IMR-90 (cell line): ENCODE results near the gene RALGPS2. TPM values are rescaled to one million over a fixed set of nuclear protein-coding genes. Genes with fewer than 3 reads are reported as not detected.

ENCODE experiments used
- ATAC-seq: fragments of 200-7000 bp; cut with Tn5 transposase; 2 replicates; pipeline ENCODE4 v1.9.1; 2020; ENCODE audit warnings: low read depth, mild to moderate bottlenecking, moderate library complexity
- BruUV-seq: library from RNA; stranded (reverse); fragments of 400-500 nt; replicated peaks from 2 replicates; lab custom pipeline; 2021; lab: Mats Ljungman, UMichigan
- CTCF ChIA-PET: fragments of 300-600 bp; formaldehyde crosslinking; extraction: SDS; loops from one replicate; lab custom pipeline; 2021; ENCODE audit warnings: antibody characterized with exemption; lab: Yijun Ruan, JAX
- POLR2A ChIA-PET: fragments of 300-600 bp; sonication (Branson Sonifier 250); formaldehyde crosslinking; loops from one replicate; lab custom pipeline; 2022; ENCODE audit warnings: antibody characterized with exemption; ENCODE audit not compliant: unreplicated experiment; lab: Charles Lee
- DNase-seq: peaks from one replicate; pipeline ENCODE4 v3.0.0; 2013
- H2AFZ ChIP-seq: replicated peaks from 2 replicates; pipeline ENCODE3; 2013; ENCODE audit warnings: low read length, mild to moderate bottlenecking; ENCODE audit not compliant: poor library complexity
- H2AK5ac ChIP-seq: 2 replicates; pipeline ENCODE4 v1.6.1; 2013; ENCODE audit warnings: low read depth, low read length, inconsistent platforms
- H2AK9ac ChIP-seq: replicated peaks from 2 replicates; pipeline ENCODE3; 2013; ENCODE audit warnings: mild to moderate bottlenecking, low read depth, low read length, moderate library complexity; ENCODE audit not compliant: poor library complexity
- H2BK120ac ChIP-seq: 2 replicates; pipeline ENCODE4 v1.6.1; 2013; ENCODE audit warnings: low read depth, low read length, inconsistent platforms
- H2BK15ac ChIP-seq: 3 replicates; pipeline ENCODE4 v1.6.1; 2013; ENCODE audit warnings: low read depth, low read length, inconsistent platforms
- H2BK20ac ChIP-seq: 2 replicates; pipeline ENCODE4 v1.6.1; 2013; ENCODE audit warnings: low read depth, mild to moderate bottlenecking, inconsistent platforms, low read length, moderate library complexity
- H2BK5ac ChIP-seq: 2 replicates; pipeline ENCODE4 v1.6.1; 2013; ENCODE audit warnings: mild to moderate bottlenecking, low read depth, low read length, inconsistent platforms; ENCODE audit not compliant: poor library complexity, severe bottlenecking
- H3K14ac ChIP-seq: replicated peaks from 2 replicates; pipeline ENCODE4 v1.6.1; 2013; ENCODE audit warnings: low read depth, low read length, inconsistent platforms
- H3K18ac ChIP-seq: 2 replicates; pipeline ENCODE4 v1.6.1; 2013; ENCODE audit warnings: low read depth, low read length, control low read depth
- H3K23ac ChIP-seq: 2 replicates; pipeline ENCODE4 v1.6.1; 2013; ENCODE audit warnings: low read depth, low read length, inconsistent platforms
- H3K27ac ChIP-seq: 2 replicates; pipeline ENCODE4 v1.5.1; 2013; ENCODE audit warnings: mild to moderate bottlenecking, control low read depth, low read length; ENCODE audit not compliant: insufficient read depth
- H3K27me3 ChIP-seq: 2 replicates; pipeline ENCODE4 v1.6.1; 2013; ENCODE audit warnings: low read length; ENCODE audit not compliant: control insufficient read depth, insufficient read depth
- H3K36me3 ChIP-seq: 2 replicates; pipeline ENCODE4 v1.6.1; 2013; ENCODE audit warnings: low read length, mixed read lengths; ENCODE audit not compliant: control insufficient read depth, insufficient read depth
- H3K4ac ChIP-seq: 2 replicates; pipeline ENCODE4 v1.6.1; 2013; ENCODE audit warnings: low read depth, low read length, inconsistent platforms
- H3K4me1 ChIP-seq: 2 replicates; pipeline ENCODE4 v1.6.1; 2013; ENCODE audit warnings: low read length, mixed read lengths; ENCODE audit not compliant: control insufficient read depth, insufficient read depth
- H3K4me2 ChIP-seq: 2 replicates; pipeline ENCODE4 v1.6.1; 2013; ENCODE audit warnings: low read depth, mild to moderate bottlenecking, control low read depth, low read length, moderate library complexity
- H3K4me3 ChIP-seq: 2 replicates; pipeline ENCODE4 v1.5.1; 2013; ENCODE audit warnings: low read depth, mild to moderate bottlenecking, control low read depth, low read length, moderate library complexity; ENCODE audit not compliant: insufficient read depth
- H3K56ac ChIP-seq: 2 replicates; pipeline ENCODE4 v1.6.1; 2013; ENCODE audit warnings: low read length, inconsistent platforms; ENCODE audit not compliant: insufficient read depth; ENCODE audit errors: extremely low read depth
- H3K79me1 ChIP-seq, 2 experiments: 2 replicates each; pipeline ENCODE4 v1.6.1; 2013; ENCODE audit warnings: low read length in 2 of 2, inconsistent platforms in 1 of 2, low read depth in 1 of 2
- H3K9ac ChIP-seq: 2 replicates; pipeline ENCODE4 v1.6.1; 2013; ENCODE audit warnings: low read depth, low read length, control low read depth
- H3K9me1 ChIP-seq: 2 replicates; pipeline ENCODE4 v1.6.1; 2013; ENCODE audit warnings: low read length, inconsistent platforms; ENCODE audit not compliant: insufficient read depth
- H3K9me3 ChIP-seq: 2 replicates; pipeline ENCODE4 v1.6.1; 2013; ENCODE audit warnings: low read length; ENCODE audit not compliant: control insufficient read depth, insufficient read depth
- H4K20me1 ChIP-seq: 2 replicates; pipeline ENCODE4 v1.6.1; 2013; ENCODE audit warnings: low read length, inconsistent platforms; ENCODE audit not compliant: insufficient read depth
- H4K5ac ChIP-seq: 2 replicates; pipeline ENCODE4 v1.6.1; 2013; ENCODE audit warnings: mild to moderate bottlenecking, low read depth, low read length, control low read depth
- H4K8ac ChIP-seq, 2 experiments: 2 replicates each; pipeline ENCODE4 v1.6.1; 2013; ENCODE audit warnings: low read depth in 2 of 2, low read length in 2 of 2, control low read depth in 1 of 2, inconsistent platforms in 1 of 2
- H4K91ac ChIP-seq: 2 replicates; pipeline ENCODE4 v1.6.1; 2013; ENCODE audit warnings: low read depth, low read length, inconsistent platforms; ENCODE audit not compliant: insufficient read depth
- BHLHE40 ChIP-seq: fragments of 150-350 bp; IDR thresholded peaks from 2 replicates; pipeline ENCODE4 v1.6.1; 2016; ENCODE audit warnings: mild to moderate bottlenecking, low read depth, low read length
- CEBPB ChIP-seq: IDR thresholded peaks from 2 replicates; pipeline ENCODE4 v1.6.1; 2012; ENCODE audit warnings: low read depth, low read length, improper control_type of control experiment
- CHD1 ChIP-seq: IDR thresholded peaks from 2 replicates; pipeline ENCODE4 v1.6.1; 2012; ENCODE audit warnings: low read depth, low read length, improper control_type of control experiment
- CTCF ChIP-seq: conservative IDR thresholded peaks from 2 replicates; pipeline ENCODE4 v1.5.1; 2012; ENCODE audit warnings: mild to moderate bottlenecking, low read depth, low read length, improper control_type of control experiment
- ELK1 ChIP-seq: fragments of 150-350 bp; IDR thresholded peaks from 2 replicates; pipeline ENCODE4 v1.6.1; 2016; ENCODE audit warnings: low read depth, mild to moderate bottlenecking, low read length, moderate library complexity, borderline replicate concordance
- MAFK ChIP-seq: IDR thresholded peaks from 2 replicates; pipeline ENCODE4 v1.6.1; 2012; ENCODE audit warnings: low read depth, low read length, improper control_type of control experiment
- MAZ ChIP-seq: IDR thresholded peaks from 2 replicates; pipeline ENCODE4 v1.6.1; 2012; ENCODE audit warnings: low read depth, mild to moderate bottlenecking, low read length, improper control_type of control experiment, moderate library complexity, borderline replicate concordance
- NFE2L2 ChIP-seq: fragments of 150-350 bp; IDR thresholded peaks from 2 replicates; pipeline ENCODE4 v1.6.1; 2016; ENCODE audit warnings: low read depth, mild to moderate bottlenecking, low read length
- RCOR1 ChIP-seq: IDR thresholded peaks from 2 replicates; pipeline ENCODE4 v1.6.1; 2012; ENCODE audit warnings: mild to moderate bottlenecking, low read length, improper control_type of control experiment; ENCODE audit not compliant: insufficient replicate concordance
- SMC3 ChIP-seq: fragments of 150-350 bp; IDR thresholded peaks from 2 replicates; pipeline ENCODE4 v1.6.1; 2016; ENCODE audit warnings: low read depth, mild to moderate bottlenecking, antibody characterized with exemption, low read length, moderate library complexity
- WGBS, 2 experiments: methylation state at CpG; one replicate each; pipeline versions ENCODE4 v1.1.5 to v1.1.7; 2013; ENCODE audit warnings: missing lambda C conversion rate in 2 of 2; ENCODE audit not compliant: insufficient read length in 1 of 2; ENCODE audit errors: extremely low coverage in 2 of 2; 5-methylcytosine and 5-hydroxymethylcytosine counted together
- dilution Hi-C: fragments of 300-500 bp; cut with HindIII; formaldehyde crosslinking; loops from one replicate; pipeline ENCODE4 v1.14.3; 2018; ENCODE audit warnings: low sequenced_read_pairs; ENCODE audit not compliant: unreplicated experiment
- in situ Hi-C: fragments of 300-500 bp; cut with MboI; formaldehyde crosslinking; loops from 3 replicates; pipeline ENCODE4 v1.14.3; 2019; ENCODE audit warnings: low sequenced_read_pairs, inconsistent platforms, mixed read lengths
- intact Hi-C: fragments of 100-400 bp; cut with micrococcal nuclease; formaldehyde crosslinking; loops from 2 replicates; pipeline ENCODE4 v1.10.0; 2022
- polyA plus RNA-seq, 3 experiments: library from polyadenylated mRNA; depleted of rRNA; stranded (reverse); fragments of >200 nt; gene quantifications; 2 replicates each; pipeline ENCODE4 v1.2.3, GENCODE V29; 2012; ENCODE audit warnings: low replicate concordance in 1 of 3
- total RNA-seq: library from RNA; depleted of rRNA; stranded (reverse); fragments of >200 nt; gene quantifications from 2 replicates; pipeline ENCODE4 v1.2.3, GENCODE V29; 2012

RALGPS2 gene
- total and polyA plus RNA-seq, 2 of the 4 experiments (the other 2 are of a cell fraction), result 13.8 to 148 TPM

- no peaks in the 10 kb centered on the region for H3K4me1 ChIP-seq
- ChIA-PET POLR2A (no interaction called here), CTCF (no interaction called here)
- H3K79me1 ChIP-seq, result no peaks in the 10 kb centered on the region
- BruUV-seq, result no TSS peak
- H3K14ac ChIP-seq, result no peak overlapping the region
- no peak for TF ChIP-seq CTCF
- TF ChIP-seq RCOR1, result no peak
- TF ChIP-seq CEBPB, result no peak
- TF ChIP-seq SMC3, result no peak
- no peak for TF ChIP-seq NFE2L2
- no peak for TF ChIP-seq MAZ
- TF ChIP-seq CHD1, result no peak
- no peak for TF ChIP-seq MAFK
- TF ChIP-seq ELK1, result no peak
- no peak for TF ChIP-seq BHLHE40
- no peak overlapping the region for H3K27ac ChIP-seq
- no peaks in the 10 kb centered on the region for H3K9me3 ChIP-seq
- no peak for DNase-seq
- no peak overlapping the region for H3K4me3 ChIP-seq
- dilution Hi-C loops, result no loop called here
- no peak overlapping the region for H2AFZ ChIP-seq
- H2AK9ac ChIP-seq, result no peak overlapping the region
- intact Hi-C loops, result no loop called here
- no peak overlapping the region for H2BK15ac ChIP-seq
- no peak overlapping the region for H3K4me2 ChIP-seq
- no peak overlapping the region for H2BK5ac ChIP-seq
- H4K20me1 ChIP-seq, result no peaks in the 10 kb centered on the region
- no peak overlapping the region for H2AK5ac ChIP-seq
- in situ Hi-C loops, result no loop called here
- H4K8ac ChIP-seq, result no peak overlapping the region
- no peak overlapping the region for H3K9ac ChIP-seq
- no CpG with 5 or more reads among the region's 1 CpG for WGBS, 2 experiments
- no peak overlapping the region for H2BK20ac ChIP-seq
- no peak overlapping the region for H4K91ac ChIP-seq
- no peak overlapping the region for H3K18ac ChIP-seq
- no peak overlapping the region for H3K56ac ChIP-seq
- H3K9me1 ChIP-seq, result no peaks in the 10 kb centered on the region
- no peak overlapping the region for H2BK120ac ChIP-seq
- H3K36me3 ChIP-seq, result 0 out of 2 replicates have a peak, but pooled peaks cover 1% of the 10 kb centered on the region
- no peaks in the 10 kb centered on the region for H3K27me3 ChIP-seq
- ATAC-seq, result no peak
- H3K23ac ChIP-seq, result no peak overlapping the region
- H4K5ac ChIP-seq, result no peak overlapping the region
- no peak overlapping the region for H3K4ac ChIP-seq
Measured at GRCh38 chr1:178926046-178926445, 201.0 kb downstream of the RALGPS2 start.
